ENCODE data around the gene TNNI2.

The TNNI2 gene

GRCh38 chr11:1847006-1847735, 8.4 kb downstream of the TNNI2 start:
- no peak for DNase-seq

- DNase-seq: no peak
These were observed 9.3 kb downstream of the TNNI2 start for GRCh38 chr11:1847926-1848639.

- no peak for DNase-seq
These were observed 10.1 kb downstream of the TNNI2 start for GRCh38 chr11:1848640-1849430.

- no peak for DNase-seq
These were observed 12.8 kb downstream of the TNNI2 start for GRCh38 chr11:1851468-1852180.

GRCh38 chr11:1852271-1852876, 13.6 kb downstream of the TNNI2 start:
- no peak for DNase-seq

- peak; percentile 82 to 83 for DNase-seq
These were observed 14.1 kb downstream of the TNNI2 start, which contains the start of gene LSP1 for GRCh38 chr11:1852877-1853276. LSP1 (plus strand) TSS chr11:1853084; CDS start chr11:1853145, 61 bp downstream.

- DNase-seq: peak in 1 of 2 donors; percentile 36
These were observed 14.8 kb downstream of the TNNI2 start for GRCh38 chr11:1853376-1854131.

GRCh38 chr11:1854132-1854948, 15.6 kb downstream of the TNNI2 start:
- DNase-seq: peak in 1 of 2 donors; percentile 29

- DNase-seq: peak; percentile 48 to 62
These were observed 16.4 kb downstream of the TNNI2 start for GRCh38 chr11:1854949-1855885.

- DNase-seq: no peak
These were observed 17.1 kb downstream of the TNNI2 start for GRCh38 chr11:1855886-1856265.

- DNase-seq: no peak
These were observed 17.7 kb downstream of the TNNI2 start for GRCh38 chr11:1856306-1857005.

GRCh38 chr11:1857064-1857463, 18.3 kb downstream of the TNNI2 start:
- DNase-seq: no peak

GRCh38 chr11:1858154-1858553, 19.4 kb downstream of the TNNI2 start:
- no peak for DNase-seq

GRCh38 chr11:1858576-1858975, 19.8 kb downstream of the TNNI2 start:
- DNase-seq: no peak

- DNase-seq: no peak
These were observed 20.2 kb downstream of the TNNI2 start for GRCh38 chr11:1859004-1859403.

- DNase-seq: no peak
These were observed 21.3 kb downstream of the TNNI2 start for GRCh38 chr11:1860108-1860507.

GRCh38 chr11:1861435-1862411, 22.9 kb downstream of the TNNI2 start:
- DNase-seq: no peak
